Stimulated activated CD4-positive, alpha-beta T cell treated with anti-CD3 and anti-CD28 coated beads, Interleukin-12 subunit alpha, Interleukin-12 subunit beta, amount 100 ng/mL, for 48 hours (primary cell): ENCODE results near the gene COL9A2.
"Not testable (repeated sequence)": the region's sequence is repeated elsewhere in the genome, so short reads cannot be mapped to it uniquely, and the experiment has no call there.

Source experiments
- DNase-seq, 3 donors: peaks; one replicate each; pipeline ENCODE4 v3.0.0-alpha.2; 2020; ENCODE audit warnings: low read depth in 2 of 3, low spot score in 1 of 3

Gene COL9A2

GRCh38 chr1:40316595-40317393 is at the start of gene COL9A2:
Gene COL9A2, minus strand, starts transcription at chr1:40317286. Its CDS starts 89 bp downstream, at chr1:40317197.
- DNase-seq, result peak in 1 of 3 donors; percentile 45

GRCh38 chr1:40363721-40364120 is 46.6 kb upstream of the COL9A2 start:
- DNase-seq, result peak in 1 of 3 donors; percentile 34

GRCh38 chr1:40362699-40363098 is 45.6 kb upstream of the COL9A2 start:
- no peak for DNase-seq

GRCh38 chr1:40362199-40362598 is 45.1 kb upstream of the COL9A2 start:
- no peak for DNase-seq

- no peak for DNase-seq
Measured at GRCh38 chr1:40361637-40362036, 44.6 kb upstream of the COL9A2 start.

- DNase-seq, result no peak
Measured at GRCh38 chr1:40361201-40361600, 44.1 kb upstream of the COL9A2 start.

GRCh38 chr1:40360631-40361030 is 43.5 kb upstream of the COL9A2 start:
- DNase-seq, result no peak

GRCh38 chr1:40357625-40358024 is 40.5 kb upstream of the COL9A2 start:
- DNase-seq, result no peak

GRCh38 chr1:40353082-40353481 is 36.0 kb upstream of the COL9A2 start:
- no peak for DNase-seq

- DNase-seq, result no peak
Measured at GRCh38 chr1:40352126-40352525, 35.0 kb upstream of the COL9A2 start.

GRCh38 chr1:40351124-40351523 is 34.0 kb upstream of the COL9A2 start:
- DNase-seq, result no peak

GRCh38 chr1:40350391-40350790 is 33.3 kb upstream of the COL9A2 start:
- DNase-seq, result no peak

- no peak for DNase-seq
Measured at GRCh38 chr1:40344597-40344996, 27.5 kb upstream of the COL9A2 start.

GRCh38 chr1:40342381-40342717 is 25.3 kb upstream of the COL9A2 start:
- DNase-seq, result not testable (repeated sequence)

- no peak for DNase-seq
Measured at GRCh38 chr1:40341491-40342380, 24.6 kb upstream of the COL9A2 start.

GRCh38 chr1:40339420-40340323 is 22.6 kb upstream of the COL9A2 start:
- no peak for DNase-seq

- DNase-seq, result peak; percentile 82 to 93 (median 88)
Measured at GRCh38 chr1:40338745-40339419, 21.8 kb upstream of the COL9A2 start.

- no peak for DNase-seq
Measured at GRCh38 chr1:40337443-40337842, 20.4 kb upstream of the COL9A2 start.

- no peak for DNase-seq
Measured at GRCh38 chr1:40332695-40333094, 15.6 kb upstream of the COL9A2 start.

GRCh38 chr1:40331403-40331802 is 14.3 kb upstream of the COL9A2 start:
- not testable (repeated sequence) for DNase-seq
